Upper lobe of left lung (tissue), 6 donors: Measurements from ENCODE around the gene MAPRE3. TPM values are rescaled to one million over a fixed set of nuclear protein-coding genes. Genes with fewer than 3 reads are reported as not detected.

Source experiments
- ATAC-seq, 2 donors: fragments of 200-7000 bp; cut with Tn5 transposase; one replicate each; pipeline ENCODE4 v1.9.1; 2022; ENCODE audit warnings: mild to moderate bottlenecking in 2 of 2, moderate library complexity in 2 of 2; ENCODE audit not compliant: low FRiP score in 2 of 2
- DNase-seq, 2 donors: peaks; one replicate each; pipeline ENCODE4 v3.0.0-alpha.2; 2019 to 2020
- H3K27ac ChIP-seq, 4 donors: fragments of 200-600 bp; sonication (generic); one replicate each; pipeline ENCODE4 v1.5.1; 2016 to 2019
- H3K27me3 ChIP-seq, 4 donors: fragments of 200-600 bp; sonication (generic); one replicate each; pipeline ENCODE4 v1.5.1; 2017 to 2019
- H3K36me3 ChIP-seq, 4 donors: fragments of 200-600 bp; sonication (generic); one replicate each; pipeline ENCODE4 v1.5.1; 2016 to 2019
- H3K4me1 ChIP-seq, 4 donors: fragments of 200-600 bp; sonication (generic); one replicate each; pipeline ENCODE4 v1.5.1; 2018 to 2019
- H3K4me3 ChIP-seq, 4 donors: fragments of 200-600 bp; sonication (generic); one replicate each; pipeline ENCODE4 v1.5.1; 2017 to 2019; ENCODE audit warnings: mild to moderate bottlenecking in 2 of 4, moderate library complexity in 1 of 4
- H3K9me3 ChIP-seq, 4 donors: fragments of 200-600 bp; sonication (generic); one replicate each; pipeline ENCODE4 v1.5.1; 2018 to 2019
- EP300 ChIP-seq, 4 donors: sonication (generic); formaldehyde crosslinking; IDR thresholded peaks; one replicate each; pipeline ENCODE4 v1.5.1; 2017; ENCODE audit warnings: antibody characterized with exemption in 4 of 4, control low read depth in 2 of 4
- POLR2A ChIP-seq, 4 donors: fragments of 450-650 bp; IDR thresholded peaks; one replicate each; pipeline ENCODE4 v1.5.1; 2016 to 2017; ENCODE audit warnings: antibody characterized with exemption in 4 of 4, mild to moderate bottlenecking in 2 of 4
- POLR2AphosphoS5 ChIP-seq, 2 donors: sonication (generic); formaldehyde crosslinking; IDR thresholded peaks; one replicate each; pipeline ENCODE4 v1.5.1; 2017; ENCODE audit warnings: antibody characterized with exemption in 2 of 2
- WGBS, 2 donors: methylation state at CpG; one replicate each; pipeline ENCODE4 v1.1.5; 2017 to 2018; 5-methylcytosine and 5-hydroxymethylcytosine counted together
- total RNA-seq, 6 donors: library from RNA; depleted of rRNA in 4 of 6; stranded (reverse); fragments of >200 nt in 4 of 6; gene quantifications; one replicate each; pipeline versions ENCODE4 v1.1.0 to v1.2.1, GENCODE V29; 2016 to 2021
- TF ChIP-seq, protein P1 (sequence below), 6 experiments: fragments of 450-650 bp in 4 of 6; fragments of 200-600 bp in 2 of 6; sonication (generic) in 2 of 6; IDR thresholded peaks; one replicate each; pipeline ENCODE4 v1.5.1; 2016 to 2019; ENCODE audit warnings: antibody characterized with exemption in 6 of 6
- donor health status: DM: no; HTN: no; CAD: no; lungs with moderate emphysema.
- donor health status: DM: no; HTN: yes; CAD: no; lungs with severe emphysema.

MAPRE3 gene
- total RNA-seq, 6 donors from 2014 or later = 13.5 to 61.8 (median 20.1) TPM

DNA sequence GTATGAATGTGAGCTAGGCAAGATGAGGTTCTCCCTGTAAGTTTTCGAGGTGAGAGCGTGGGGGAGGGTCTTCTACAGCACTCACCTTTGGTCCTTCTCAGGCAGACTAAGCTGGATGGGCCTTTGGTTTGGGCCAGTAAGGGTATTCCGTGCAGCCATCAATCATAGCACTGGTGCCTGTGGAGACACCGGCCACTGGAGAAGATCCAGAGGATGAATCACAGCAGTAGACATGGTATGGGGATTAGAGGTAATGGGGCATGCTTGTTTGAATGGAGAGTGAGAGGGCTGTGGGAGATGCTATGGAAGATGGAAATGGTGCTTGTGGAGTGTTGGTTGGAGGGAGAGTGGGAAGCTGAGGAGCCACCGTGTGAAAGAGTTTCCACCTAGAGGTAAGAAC, 16.1 kb downstream of the MAPRE3 start:
- DNase-seq = no peak
- Histone ChIP-seq H3K4me1 (peaks cover 9 to 22% (median 15%) of the 10 kb centered on the region in 4 donors), H3K27ac (no peak overlapping the region), H3K4me3 (no peak overlapping the region), H3K36me3 (no peaks in the 10 kb centered on the region), H3K27me3 (no peaks in the 10 kb centered on the region), H3K9me3 (no peaks in the 10 kb centered on the region)
- ATAC-seq = no peak
- TF ChIP-seq EP300 (IDR thresholded peaks at IDR 0.05) = no peak
- WGBS, 2 donors = 80 to 89% methylated on average over 5 of the region's 5 CpGs

DNA sequence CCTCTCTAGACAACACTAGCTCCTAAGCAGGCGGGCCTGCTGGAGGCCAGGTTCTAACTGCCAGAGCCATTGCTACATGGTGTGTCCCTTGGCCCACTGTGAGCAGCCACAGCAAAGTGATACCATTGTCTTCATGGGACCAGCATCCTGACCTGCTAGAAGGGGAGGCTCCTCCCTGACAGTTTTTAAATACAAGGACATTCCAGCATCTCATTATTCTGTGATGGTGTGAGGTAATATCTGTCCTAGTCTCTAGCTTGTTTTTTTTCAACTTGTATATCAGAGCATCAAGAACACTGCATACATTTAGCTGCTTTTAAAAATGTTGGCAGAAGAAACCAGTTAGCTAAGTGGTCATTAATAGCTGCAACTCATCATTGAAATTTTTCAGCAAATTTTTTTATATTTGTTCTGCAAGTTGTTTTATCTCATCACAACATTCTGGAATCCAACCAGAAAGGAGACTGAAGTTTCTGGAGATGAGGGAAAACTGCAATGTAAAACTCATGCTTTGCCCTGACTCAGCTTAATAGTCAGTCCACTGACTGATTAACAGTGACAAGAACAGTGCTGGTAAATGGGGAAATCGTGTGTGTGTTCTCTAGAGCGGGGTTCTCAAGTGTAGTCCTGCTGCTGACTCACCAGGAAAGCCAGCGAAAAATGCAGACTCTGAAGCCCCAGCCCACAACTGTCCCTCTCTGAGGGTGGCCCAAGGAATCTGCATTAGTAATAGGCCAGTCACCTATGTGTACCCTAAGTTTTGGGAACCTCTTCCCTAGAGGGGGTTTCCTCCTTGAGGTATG, 17.8 kb downstream of the MAPRE3 start:
- Histone ChIP-seq H3K4me3 (no peak overlapping the region), H3K4me1 (peaks cover 0 to 6% (median 3%) of the 10 kb centered on the region in 4 donors), H3K27ac (no peak overlapping the region), H3K9me3 (no peaks in the 10 kb centered on the region), H3K27me3 (no peaks in the 10 kb centered on the region), H3K36me3 (no peaks in the 10 kb centered on the region)
- TF ChIP-seq, protein P1, sequence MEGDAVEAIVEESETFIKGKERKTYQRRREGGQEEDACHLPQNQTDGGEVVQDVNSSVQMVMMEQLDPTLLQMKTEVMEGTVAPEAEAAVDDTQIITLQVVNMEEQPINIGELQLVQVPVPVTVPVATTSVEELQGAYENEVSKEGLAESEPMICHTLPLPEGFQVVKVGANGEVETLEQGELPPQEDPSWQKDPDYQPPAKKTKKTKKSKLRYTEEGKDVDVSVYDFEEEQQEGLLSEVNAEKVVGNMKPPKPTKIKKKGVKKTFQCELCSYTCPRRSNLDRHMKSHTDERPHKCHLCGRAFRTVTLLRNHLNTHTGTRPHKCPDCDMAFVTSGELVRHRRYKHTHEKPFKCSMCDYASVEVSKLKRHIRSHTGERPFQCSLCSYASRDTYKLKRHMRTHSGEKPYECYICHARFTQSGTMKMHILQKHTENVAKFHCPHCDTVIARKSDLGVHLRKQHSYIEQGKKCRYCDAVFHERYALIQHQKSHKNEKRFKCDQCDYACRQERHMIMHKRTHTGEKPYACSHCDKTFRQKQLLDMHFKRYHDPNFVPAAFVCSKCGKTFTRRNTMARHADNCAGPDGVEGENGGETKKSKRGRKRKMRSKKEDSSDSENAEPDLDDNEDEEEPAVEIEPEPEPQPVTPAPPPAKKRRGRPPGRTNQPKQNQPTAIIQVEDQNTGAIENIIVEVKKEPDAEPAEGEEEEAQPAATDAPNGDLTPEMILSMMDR (IDR thresholded peaks at IDR 0.05) = no peak
- TF ChIP-seq POLR2AphosphoS5 (IDR thresholded peaks at IDR 0.05) (no peak), POLR2A (IDR thresholded peaks at IDR 0.05) (no peak), EP300 (IDR thresholded peaks at IDR 0.05) (no peak)
- 60 to 62% methylated on average over 4 of the region's 4 CpGs for WGBS, 2 donors
- no peak for ATAC-seq
- no peak for DNase-seq

DNA sequence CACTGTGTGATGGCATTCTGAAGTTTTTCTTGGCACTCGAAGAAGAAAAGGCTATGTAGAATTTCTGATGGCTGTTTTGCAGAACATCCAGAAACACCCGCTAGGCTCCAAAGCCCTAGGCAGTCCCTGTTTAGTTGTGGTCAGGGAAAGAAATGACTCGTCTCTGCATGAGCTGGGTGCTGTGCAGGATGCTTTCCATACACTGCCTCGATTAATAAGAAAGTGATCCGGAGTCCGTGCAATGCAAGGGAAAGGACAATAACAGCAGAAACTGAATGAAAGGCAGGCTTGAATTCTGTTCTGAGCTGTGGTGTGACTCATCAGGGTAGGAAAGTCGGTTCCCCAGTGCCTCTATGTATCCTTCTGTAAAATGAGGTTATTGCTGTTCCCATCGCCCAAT, 18.7 kb downstream of the MAPRE3 start:
- H3K4me3 ChIP-seq = no peak overlapping the region
- TF ChIP-seq EP300 (IDR thresholded peaks at IDR 0.05) (no peak), POLR2AphosphoS5 (IDR thresholded peaks at IDR 0.05) (no peak), POLR2A (IDR thresholded peaks at IDR 0.05) (no peak)
- TF ChIP-seq, protein P1 (IDR thresholded peaks at IDR 0.05) = no peak
- no peaks in the 10 kb centered on the region for H3K36me3 ChIP-seq
- no peak overlapping the region for H3K27ac ChIP-seq
- WGBS, 2 donors = 88 to 90% methylated on average over 8 of the region's 8 CpGs
- ATAC-seq = no peak
- H3K9me3 ChIP-seq = no peaks in the 10 kb centered on the region
- no peak for DNase-seq
- no peaks in the 10 kb centered on the region for H3K27me3 ChIP-seq
- H3K4me1 ChIP-seq = no peaks in the 10 kb centered on the region

DNA sequence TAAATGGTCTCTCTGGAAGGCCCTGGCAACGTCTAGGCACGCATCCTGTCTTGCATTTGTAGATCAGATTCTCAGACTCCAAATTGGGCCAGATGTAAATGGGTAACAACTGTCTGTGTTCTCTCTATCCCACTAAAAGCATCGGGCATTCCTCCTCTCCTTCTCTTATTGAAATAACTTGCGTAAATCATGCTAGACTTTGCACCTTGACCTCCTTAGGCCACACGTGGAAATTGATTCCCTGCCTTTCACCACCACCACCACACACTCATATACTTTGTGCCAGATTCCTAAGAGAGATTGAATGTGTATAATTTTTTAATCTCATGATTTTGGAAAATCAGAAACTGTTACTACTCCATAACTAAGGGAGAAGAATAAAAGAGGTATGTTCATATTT, 21.3 kb downstream of the MAPRE3 start:
- 75 to 80% methylated on average over 5 of the region's 5 CpGs for WGBS, 2 donors
- ATAC-seq (no peak), DNase-seq (no peak)
- Histone ChIP-seq H3K27me3 (no peaks in the 10 kb centered on the region), H3K27ac (no peak overlapping the region), H3K4me3 (no peak overlapping the region), H3K4me1 (no peaks in the 10 kb centered on the region), H3K9me3 (no peaks in the 10 kb centered on the region), H3K36me3 (no peaks in the 10 kb centered on the region)
- TF ChIP-seq, protein P1 (IDR thresholded peaks at IDR 0.05) = no peak
- TF ChIP-seq POLR2AphosphoS5 (IDR thresholded peaks at IDR 0.05) (no peak), POLR2A (IDR thresholded peaks at IDR 0.05) (no peak), EP300 (IDR thresholded peaks at IDR 0.05) (no peak)

DNA sequence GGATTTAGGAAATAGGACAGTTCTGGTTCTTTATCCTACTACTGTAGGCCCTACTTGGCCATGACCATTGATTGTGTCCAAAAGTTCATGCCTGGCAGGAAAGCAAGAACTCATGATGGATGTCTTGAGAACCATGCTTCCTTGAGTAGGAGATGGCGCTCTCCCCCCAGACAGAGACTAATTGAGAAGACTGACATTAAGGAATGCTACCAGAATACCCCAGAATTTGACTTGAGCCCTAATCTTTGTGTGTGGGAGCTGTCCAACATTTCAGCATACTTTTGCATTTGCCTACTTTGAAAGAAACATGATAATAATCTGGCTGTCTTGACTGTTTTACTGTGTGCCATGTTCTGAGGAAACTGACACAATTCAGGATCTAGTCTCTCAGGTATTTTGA, 23.3 kb downstream of the MAPRE3 start:
- Histone ChIP-seq H3K27me3 (no peaks in the 10 kb centered on the region), H3K9me3 (no peaks in the 10 kb centered on the region), H3K4me1 (no peaks in the 10 kb centered on the region), H3K4me3 (no peak overlapping the region), H3K27ac (no peak overlapping the region), H3K36me3 (no peaks in the 10 kb centered on the region)
- no peak for TF ChIP-seq POLR2AphosphoS5 (IDR thresholded peaks at IDR 0.05)
- TF ChIP-seq EP300 (IDR thresholded peaks at IDR 0.05) = no peak
- 81 to 88% methylated on average over 1 of the region's 1 CpG for WGBS, 2 donors
- ATAC-seq = no peak
- DNase-seq = no peak

DNA sequence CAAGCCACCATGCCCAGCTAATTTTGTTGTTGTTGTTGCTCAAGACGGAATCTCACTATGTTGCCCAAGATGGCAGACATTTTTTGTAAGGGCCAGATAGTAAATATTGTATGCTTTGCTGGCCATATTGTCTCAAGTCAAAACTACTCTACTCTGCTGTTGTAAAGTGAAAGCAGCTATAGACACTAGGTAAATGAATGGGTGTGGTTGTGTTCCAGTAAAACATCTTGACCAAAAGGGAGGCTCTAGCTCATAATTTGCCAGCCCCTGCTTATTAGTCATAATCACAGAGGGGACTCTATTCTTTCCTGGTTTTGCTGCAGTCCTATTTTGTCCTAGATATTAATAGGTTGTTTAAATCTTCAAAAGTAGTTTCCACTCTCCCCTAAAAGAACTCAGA, 24.5 kb downstream of the MAPRE3 start:
- DNase-seq (no peak), ATAC-seq (no peak)
- TF ChIP-seq, protein P1 (IDR thresholded peaks at IDR 0.05) = no peak
- TF ChIP-seq EP300 (IDR thresholded peaks at IDR 0.05) (no peak), POLR2A (IDR thresholded peaks at IDR 0.05) (no peak), POLR2AphosphoS5 (IDR thresholded peaks at IDR 0.05) (no peak)
- Histone ChIP-seq H3K9me3 (no peaks in the 10 kb centered on the region), H3K36me3 (no peaks in the 10 kb centered on the region), H3K27ac (no peak overlapping the region), H3K4me3 (no peak overlapping the region), H3K4me1 (no peaks in the 10 kb centered on the region), H3K27me3 (no peaks in the 10 kb centered on the region)
- 95 to 100% methylated on average over 1 of the region's 1 CpG for WGBS, 2 donors
